IMR-90 (cell line): ENCODE measurements around the gene MAS1L. TPM values are rescaled to one million over a fixed set of nuclear protein-coding genes. Genes with fewer than 3 reads are reported as not detected.

Experiments
- ATAC-seq: fragments of 200-7000 bp; cut with Tn5 transposase; 2 replicates; pipeline ENCODE4 v1.9.1; 2020; ENCODE audit warnings: low read depth, mild to moderate bottlenecking, moderate library complexity
- BruUV-seq: library from RNA; stranded (reverse); fragments of 400-500 nt; replicated peaks from 2 replicates; lab custom pipeline; 2021; lab: Mats Ljungman, UMichigan
- CTCF ChIA-PET: fragments of 300-600 bp; formaldehyde crosslinking; extraction: SDS; loops from one replicate; lab custom pipeline; 2021; ENCODE audit warnings: antibody characterized with exemption; lab: Yijun Ruan, JAX
- POLR2A ChIA-PET: fragments of 300-600 bp; sonication (Branson Sonifier 250); formaldehyde crosslinking; loops from one replicate; lab custom pipeline; 2022; ENCODE audit warnings: antibody characterized with exemption; ENCODE audit not compliant: unreplicated experiment; lab: Charles Lee
- DNase-seq: peaks from one replicate; pipeline ENCODE4 v3.0.0; 2013
- H2AFZ ChIP-seq: replicated peaks from 2 replicates; pipeline ENCODE3; 2013; ENCODE audit warnings: low read length, mild to moderate bottlenecking; ENCODE audit not compliant: poor library complexity
- H2AK5ac ChIP-seq: 2 replicates; pipeline ENCODE4 v1.6.1; 2013; ENCODE audit warnings: low read depth, low read length, inconsistent platforms
- H2AK9ac ChIP-seq: replicated peaks from 2 replicates; pipeline ENCODE3; 2013; ENCODE audit warnings: mild to moderate bottlenecking, low read depth, low read length, moderate library complexity; ENCODE audit not compliant: poor library complexity
- H2BK120ac ChIP-seq: 2 replicates; pipeline ENCODE4 v1.6.1; 2013; ENCODE audit warnings: low read depth, low read length, inconsistent platforms
- H2BK15ac ChIP-seq: 3 replicates; pipeline ENCODE4 v1.6.1; 2013; ENCODE audit warnings: low read depth, low read length, inconsistent platforms
- H2BK20ac ChIP-seq: 2 replicates; pipeline ENCODE4 v1.6.1; 2013; ENCODE audit warnings: low read depth, mild to moderate bottlenecking, inconsistent platforms, low read length, moderate library complexity
- H2BK5ac ChIP-seq: 2 replicates; pipeline ENCODE4 v1.6.1; 2013; ENCODE audit warnings: mild to moderate bottlenecking, low read depth, low read length, inconsistent platforms; ENCODE audit not compliant: poor library complexity, severe bottlenecking
- H3K14ac ChIP-seq: replicated peaks from 2 replicates; pipeline ENCODE4 v1.6.1; 2013; ENCODE audit warnings: low read depth, low read length, inconsistent platforms
- H3K18ac ChIP-seq: 2 replicates; pipeline ENCODE4 v1.6.1; 2013; ENCODE audit warnings: low read depth, low read length, control low read depth
- H3K23ac ChIP-seq: 2 replicates; pipeline ENCODE4 v1.6.1; 2013; ENCODE audit warnings: low read depth, low read length, inconsistent platforms
- H3K27ac ChIP-seq: 2 replicates; pipeline ENCODE4 v1.5.1; 2013; ENCODE audit warnings: mild to moderate bottlenecking, control low read depth, low read length; ENCODE audit not compliant: insufficient read depth
- H3K27me3 ChIP-seq: 2 replicates; pipeline ENCODE4 v1.6.1; 2013; ENCODE audit warnings: low read length; ENCODE audit not compliant: control insufficient read depth, insufficient read depth
- H3K36me3 ChIP-seq: 2 replicates; pipeline ENCODE4 v1.6.1; 2013; ENCODE audit warnings: low read length, mixed read lengths; ENCODE audit not compliant: control insufficient read depth, insufficient read depth
- H3K4ac ChIP-seq: 2 replicates; pipeline ENCODE4 v1.6.1; 2013; ENCODE audit warnings: low read depth, low read length, inconsistent platforms
- H3K4me1 ChIP-seq: 2 replicates; pipeline ENCODE4 v1.6.1; 2013; ENCODE audit warnings: low read length, mixed read lengths; ENCODE audit not compliant: control insufficient read depth, insufficient read depth
- H3K4me2 ChIP-seq: 2 replicates; pipeline ENCODE4 v1.6.1; 2013; ENCODE audit warnings: low read depth, mild to moderate bottlenecking, control low read depth, low read length, moderate library complexity
- H3K4me3 ChIP-seq: 2 replicates; pipeline ENCODE4 v1.5.1; 2013; ENCODE audit warnings: low read depth, mild to moderate bottlenecking, control low read depth, low read length, moderate library complexity; ENCODE audit not compliant: insufficient read depth
- H3K56ac ChIP-seq: 2 replicates; pipeline ENCODE4 v1.6.1; 2013; ENCODE audit warnings: low read length, inconsistent platforms; ENCODE audit not compliant: insufficient read depth; ENCODE audit errors: extremely low read depth
- H3K79me1 ChIP-seq, 2 experiments: 2 replicates each; pipeline ENCODE4 v1.6.1; 2013; ENCODE audit warnings: low read length in 2 of 2, inconsistent platforms in 1 of 2, low read depth in 1 of 2
- H3K9ac ChIP-seq: 2 replicates; pipeline ENCODE4 v1.6.1; 2013; ENCODE audit warnings: low read depth, low read length, control low read depth
- H3K9me1 ChIP-seq: 2 replicates; pipeline ENCODE4 v1.6.1; 2013; ENCODE audit warnings: low read length, inconsistent platforms; ENCODE audit not compliant: insufficient read depth
- H3K9me3 ChIP-seq: 2 replicates; pipeline ENCODE4 v1.6.1; 2013; ENCODE audit warnings: low read length; ENCODE audit not compliant: control insufficient read depth, insufficient read depth
- H4K20me1 ChIP-seq: 2 replicates; pipeline ENCODE4 v1.6.1; 2013; ENCODE audit warnings: low read length, inconsistent platforms; ENCODE audit not compliant: insufficient read depth
- H4K5ac ChIP-seq: 2 replicates; pipeline ENCODE4 v1.6.1; 2013; ENCODE audit warnings: mild to moderate bottlenecking, low read depth, low read length, control low read depth
- H4K8ac ChIP-seq, 2 experiments: 2 replicates each; pipeline ENCODE4 v1.6.1; 2013; ENCODE audit warnings: low read depth in 2 of 2, low read length in 2 of 2, control low read depth in 1 of 2, inconsistent platforms in 1 of 2
- H4K91ac ChIP-seq: 2 replicates; pipeline ENCODE4 v1.6.1; 2013; ENCODE audit warnings: low read depth, low read length, inconsistent platforms; ENCODE audit not compliant: insufficient read depth
- BHLHE40 ChIP-seq: fragments of 150-350 bp; IDR thresholded peaks from 2 replicates; pipeline ENCODE4 v1.6.1; 2016; ENCODE audit warnings: mild to moderate bottlenecking, low read depth, low read length
- CHD1 ChIP-seq: IDR thresholded peaks from 2 replicates; pipeline ENCODE4 v1.6.1; 2012; ENCODE audit warnings: low read depth, low read length, improper control_type of control experiment
- FOS ChIP-seq: fragments of 150-350 bp; IDR thresholded peaks from 2 replicates; pipeline ENCODE4 v1.6.1; 2016; ENCODE audit warnings: low read depth, low read length
- POLR2A ChIP-seq: IDR thresholded peaks from 2 replicates; pipeline ENCODE4 v1.6.1; 2012; ENCODE audit warnings: mild to moderate bottlenecking, low read depth, low read length
- RAD21 ChIP-seq: IDR thresholded peaks from 2 replicates; pipeline ENCODE4 v1.6.1; 2012; ENCODE audit warnings: low read length, improper control_type of control experiment
- RCOR1 ChIP-seq: IDR thresholded peaks from 2 replicates; pipeline ENCODE4 v1.6.1; 2012; ENCODE audit warnings: mild to moderate bottlenecking, low read length, improper control_type of control experiment; ENCODE audit not compliant: insufficient replicate concordance
- RFX5 ChIP-seq: IDR thresholded peaks from 2 replicates; pipeline ENCODE4 v1.8.0; 2012; ENCODE audit warnings: low read depth, mild to moderate bottlenecking, low read length, moderate library complexity
- SMC3 ChIP-seq: fragments of 150-350 bp; IDR thresholded peaks from 2 replicates; pipeline ENCODE4 v1.6.1; 2016; ENCODE audit warnings: low read depth, mild to moderate bottlenecking, antibody characterized with exemption, low read length, moderate library complexity
- WGBS, 2 experiments: methylation state at CpG; one replicate each; pipeline versions ENCODE4 v1.1.5 to v1.1.7; 2013; ENCODE audit warnings: missing lambda C conversion rate in 2 of 2; ENCODE audit not compliant: insufficient read length in 1 of 2; ENCODE audit errors: extremely low coverage in 2 of 2; 5-methylcytosine and 5-hydroxymethylcytosine counted together
- dilution Hi-C: fragments of 300-500 bp; cut with HindIII; formaldehyde crosslinking; loops from one replicate; pipeline ENCODE4 v1.14.3; 2018; ENCODE audit warnings: low sequenced_read_pairs; ENCODE audit not compliant: unreplicated experiment
- in situ Hi-C: fragments of 300-500 bp; cut with MboI; formaldehyde crosslinking; loops from 3 replicates; pipeline ENCODE4 v1.14.3; 2019; ENCODE audit warnings: low sequenced_read_pairs, inconsistent platforms, mixed read lengths
- intact Hi-C: fragments of 100-400 bp; cut with micrococcal nuclease; formaldehyde crosslinking; loops from 2 replicates; pipeline ENCODE4 v1.10.0; 2022
- polyA plus RNA-seq, 3 experiments: library from polyadenylated mRNA; depleted of rRNA; stranded (reverse); fragments of >200 nt; gene quantifications; 2 replicates each; pipeline ENCODE4 v1.2.3, GENCODE V29; 2012; ENCODE audit warnings: low replicate concordance in 1 of 3
- total RNA-seq: library from RNA; depleted of rRNA; stranded (reverse); fragments of >200 nt; gene quantifications from 2 replicates; pipeline ENCODE4 v1.2.3, GENCODE V29; 2012
- TF ChIP-seq, protein P1 (sequence below): fragments of 150-350 bp; IDR thresholded peaks from 2 replicates; pipeline ENCODE4 v1.6.1; 2017; ENCODE audit warnings: mild to moderate bottlenecking, antibody characterized with exemption, low read length, low read depth
- TF ChIP-seq, protein P2 (sequence below): fragments of 150-350 bp; IDR thresholded peaks from 2 replicates; pipeline ENCODE4 v1.6.1; 2016; ENCODE audit warnings: low read depth, mild to moderate bottlenecking, low read length, moderate library complexity, borderline replicate concordance
- TF ChIP-seq, protein P3 (sequence below): conservative IDR thresholded peaks from 2 replicates; pipeline ENCODE4 v1.5.1; 2012; ENCODE audit warnings: mild to moderate bottlenecking, low read depth, low read length, improper control_type of control experiment

Gene MAS1L
- total and polyA plus RNA-seq, 2 of the 4 experiments (the other 2 are of a cell fraction): not detected

- Histone ChIP-seq H2BK120ac (no peak overlapping the region), H3K27me3 (no peaks in the 10 kb centered on the region), H2BK20ac (no peak overlapping the region), H3K4me3 (no peak overlapping the region), H3K18ac (no peak overlapping the region), H2AK9ac (no peak overlapping the region), H3K27ac (no peak overlapping the region), H2BK15ac (no peak overlapping the region), H3K9ac (no peak overlapping the region), H3K56ac (no peak overlapping the region), H3K23ac (no peak overlapping the region), H3K4ac (no peak overlapping the region), H4K20me1 (no peaks in the 10 kb centered on the region), H4K8ac (no peak overlapping the region), H2AK5ac (no peak overlapping the region), H3K4me2 (no peak overlapping the region), H3K36me3 (no peaks in the 10 kb centered on the region), H3K4me1 (no peaks in the 10 kb centered on the region), H3K9me3 (peaks cover 11% of the 10 kb centered on the region), H4K91ac (no peak overlapping the region), H2BK5ac (no peak overlapping the region), H3K9me1 (no peaks in the 10 kb centered on the region), H3K14ac (no peak overlapping the region), H3K79me1 (no peaks in the 10 kb centered on the region), H2AFZ (no peak overlapping the region), H4K5ac (no peak overlapping the region)
- no CpG with 5 or more reads among the region's 3 CpGs for WGBS, 2 experiments
- intact Hi-C loops: no loop called here
- dilution Hi-C loops: no loop called here
- BruUV-seq: no TSS peak
- TF ChIP-seq RAD21: no peak
- TF ChIP-seq RCOR1: no peak
- TF ChIP-seq SMC3: no peak
- TF ChIP-seq BHLHE40: no peak
- TF ChIP-seq FOS: no peak
- TF ChIP-seq POLR2A: no peak
- TF ChIP-seq, protein P1, sequence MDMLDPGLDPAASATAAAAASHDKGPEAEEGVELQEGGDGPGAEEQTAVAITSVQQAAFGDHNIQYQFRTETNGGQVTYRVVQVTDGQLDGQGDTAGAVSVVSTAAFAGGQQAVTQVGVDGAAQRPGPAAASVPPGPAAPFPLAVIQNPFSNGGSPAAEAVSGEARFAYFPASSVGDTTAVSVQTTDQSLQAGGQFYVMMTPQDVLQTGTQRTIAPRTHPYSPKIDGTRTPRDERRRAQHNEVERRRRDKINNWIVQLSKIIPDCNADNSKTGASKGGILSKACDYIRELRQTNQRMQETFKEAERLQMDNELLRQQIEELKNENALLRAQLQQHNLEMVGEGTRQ: no peak
- TF ChIP-seq CHD1: no peak
- TF ChIP-seq, protein P2, sequence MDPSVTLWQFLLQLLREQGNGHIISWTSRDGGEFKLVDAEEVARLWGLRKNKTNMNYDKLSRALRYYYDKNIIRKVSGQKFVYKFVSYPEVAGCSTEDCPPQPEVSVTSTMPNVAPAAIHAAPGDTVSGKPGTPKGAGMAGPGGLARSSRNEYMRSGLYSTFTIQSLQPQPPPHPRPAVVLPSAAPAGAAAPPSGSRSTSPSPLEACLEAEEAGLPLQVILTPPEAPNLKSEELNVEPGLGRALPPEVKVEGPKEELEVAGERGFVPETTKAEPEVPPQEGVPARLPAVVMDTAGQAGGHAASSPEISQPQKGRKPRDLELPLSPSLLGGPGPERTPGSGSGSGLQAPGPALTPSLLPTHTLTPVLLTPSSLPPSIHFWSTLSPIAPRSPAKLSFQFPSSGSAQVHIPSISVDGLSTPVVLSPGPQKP: no peak
- no peak for TF ChIP-seq RFX5
- TF ChIP-seq, protein P3, sequence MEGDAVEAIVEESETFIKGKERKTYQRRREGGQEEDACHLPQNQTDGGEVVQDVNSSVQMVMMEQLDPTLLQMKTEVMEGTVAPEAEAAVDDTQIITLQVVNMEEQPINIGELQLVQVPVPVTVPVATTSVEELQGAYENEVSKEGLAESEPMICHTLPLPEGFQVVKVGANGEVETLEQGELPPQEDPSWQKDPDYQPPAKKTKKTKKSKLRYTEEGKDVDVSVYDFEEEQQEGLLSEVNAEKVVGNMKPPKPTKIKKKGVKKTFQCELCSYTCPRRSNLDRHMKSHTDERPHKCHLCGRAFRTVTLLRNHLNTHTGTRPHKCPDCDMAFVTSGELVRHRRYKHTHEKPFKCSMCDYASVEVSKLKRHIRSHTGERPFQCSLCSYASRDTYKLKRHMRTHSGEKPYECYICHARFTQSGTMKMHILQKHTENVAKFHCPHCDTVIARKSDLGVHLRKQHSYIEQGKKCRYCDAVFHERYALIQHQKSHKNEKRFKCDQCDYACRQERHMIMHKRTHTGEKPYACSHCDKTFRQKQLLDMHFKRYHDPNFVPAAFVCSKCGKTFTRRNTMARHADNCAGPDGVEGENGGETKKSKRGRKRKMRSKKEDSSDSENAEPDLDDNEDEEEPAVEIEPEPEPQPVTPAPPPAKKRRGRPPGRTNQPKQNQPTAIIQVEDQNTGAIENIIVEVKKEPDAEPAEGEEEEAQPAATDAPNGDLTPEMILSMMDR: no peak
- ATAC-seq (no peak), DNase-seq (no peak)
- ChIA-PET POLR2A (no interaction called here), CTCF (no interaction called here)
- in situ Hi-C loops: no loop called here
Measured at GRCh38 chr6:29490055-29490454, 2.3 kb upstream of the MAS1L start.
